PC-9 (cell line): ENCODE results near the gene COL4A2. TPM values are rescaled to one million over a fixed set of nuclear protein-coding genes. Genes with fewer than 3 reads are reported as not detected.

ENCODE experiments used
- BruUV-seq: library from RNA; stranded (reverse); fragments of 400-500 nt; replicated peaks from 2 replicates; lab custom pipeline; 2021; lab: Mats Ljungman, UMichigan
- CTCF ChIA-PET: fragments of 300-600 bp; sonication (Branson Sonifier 250); formaldehyde crosslinking; loops from one replicate; lab custom pipeline; 2022; ENCODE audit warnings: antibody characterized with exemption; lab: Charles Lee
- POLR2A ChIA-PET: fragments of 300-600 bp; sonication (Branson Sonifier 250); formaldehyde crosslinking; loops from one replicate; lab custom pipeline; 2022; ENCODE audit warnings: antibody characterized with exemption; ENCODE audit not compliant: unreplicated experiment; lab: Charles Lee
- DNase-seq, 2 experiments: peaks; one replicate each; pipeline versions ENCODE4 v3.0.0 to v3.0.0-alpha.2; 2015 to 2022; ENCODE audit warnings: mixed read lengths in 1 of 2
- H2AFZ ChIP-seq: fragments of 200-600 bp; sonication (generic); 2 replicates; pipeline ENCODE4 v1.8.1; 2017; ENCODE audit warnings: antibody characterized with exemption
- H3F3A ChIP-seq: fragments of 200-600 bp; sonication (generic); 2 replicates; pipeline ENCODE4 v1.8.1; 2017; ENCODE audit warnings: antibody characterized with exemption, mild to moderate bottlenecking, low read depth; ENCODE audit not compliant: insufficient read depth
- H3K27ac ChIP-seq: fragments of 200-600 bp; sonication (generic); 2 replicates; pipeline ENCODE4 v1.6.1; 2016; ENCODE audit warnings: mixed run types
- H3K27me3 ChIP-seq: fragments of 200-600 bp; sonication (generic); 2 replicates; pipeline ENCODE4 v1.6.1; 2016; ENCODE audit warnings: low read depth, mixed run types; ENCODE audit not compliant: insufficient read depth
- H3K36me3 ChIP-seq: fragments of 200-600 bp; sonication (generic); 2 replicates; pipeline ENCODE4 v1.6.1; 2016; ENCODE audit warnings: low read depth, mixed run types
- H3K4me1 ChIP-seq: fragments of 200-600 bp; sonication (generic); replicated peaks from 2 replicates; pipeline ENCODE4 v1.6.1; 2016; ENCODE audit warnings: mixed run types; ENCODE audit not compliant: insufficient read depth
- H3K4me2 ChIP-seq: fragments of 200-600 bp; sonication (generic); 2 replicates; pipeline ENCODE4 v1.6.1; 2017; ENCODE audit warnings: mixed run types
- H3K4me3 ChIP-seq: fragments of 200-600 bp; sonication (generic); 2 replicates; pipeline ENCODE4 v1.6.1; 2016; ENCODE audit warnings: mixed run types
- H3K79me2 ChIP-seq: fragments of 200-600 bp; sonication (generic); 2 replicates; pipeline ENCODE4 v1.6.1; 2017; ENCODE audit warnings: low read depth, mixed run types
- H3K9me2 ChIP-seq: fragments of 200-600 bp; sonication (generic); 2 replicates; pipeline ENCODE4 v1.8.1; 2017; ENCODE audit warnings: mild to moderate bottlenecking; ENCODE audit not compliant: insufficient read depth
- H3K9me3 ChIP-seq: fragments of 200-600 bp; sonication (generic); 2 replicates; pipeline ENCODE4 v1.8.1; 2016; ENCODE audit warnings: low read depth; ENCODE audit not compliant: insufficient read depth
- H4K20me1 ChIP-seq: fragments of 200-600 bp; sonication (generic); 2 replicates; pipeline ENCODE4 v1.8.1; 2017; ENCODE audit not compliant: insufficient read depth
- EZH2 ChIP-seq: fragments of 200-600 bp; sonication (generic); IDR thresholded peaks from 2 replicates; pipeline ENCODE4 v1.8.0; 2017; ENCODE audit warnings: antibody characterized with exemption, low read depth
- intact Hi-C: fragments of 100-400 bp; cut with micrococcal nuclease; formaldehyde crosslinking; loops from one replicate; pipeline ENCODE4 v1.10.0; 2022; ENCODE audit not compliant: unreplicated experiment
- total RNA-seq: library from RNA; stranded (reverse); gene quantifications from 2 replicates; pipeline ENCODE4 v1.2.3, GENCODE V29; 2021
- TF ChIP-seq, protein P1 (sequence below): fragments of 200-600 bp; sonication (generic); conservative IDR thresholded peaks from 2 replicates; pipeline ENCODE4 v1.6.1; 2017; ENCODE audit warnings: mixed run types, antibody characterized with exemption, mild to moderate bottlenecking, moderate library complexity

COL4A2 gene
- total RNA-seq, 1 experiment from 2014 or later: 1.2 TPM

DNA sequence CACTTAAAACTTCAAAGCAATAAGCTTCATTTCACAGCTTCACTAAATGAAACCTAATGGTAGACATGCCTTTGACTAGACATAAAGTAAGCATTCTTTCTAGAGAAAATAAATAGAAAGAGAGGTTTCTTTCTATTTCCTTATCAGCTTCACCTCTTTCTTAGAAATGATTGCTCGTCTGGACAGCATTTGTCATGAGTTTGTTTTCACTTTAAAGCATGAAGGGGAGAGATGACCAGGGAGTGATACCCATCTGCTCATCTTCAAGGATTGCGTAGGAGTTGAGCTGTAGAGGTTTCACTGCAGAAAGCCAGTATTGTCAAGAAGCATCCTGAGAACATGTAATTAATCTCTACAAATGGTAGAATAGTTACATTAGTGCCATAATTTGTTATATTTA is 61.3 kb downstream of the COL4A2 start:
- Histone ChIP-seq H2AFZ (no peak overlapping the region), H3K27ac (no peak overlapping the region), H3K4me3 (no peak overlapping the region), H3K79me2 (no peaks in the 10 kb centered on the region), H3F3A (no peaks in the 10 kb centered on the region), H3K36me3 (no peaks in the 10 kb centered on the region), H3K4me1 (0 out of 2 replicates have a peak, but pooled peaks cover 15% of the 10 kb centered on the region), H4K20me1 (no peaks in the 10 kb centered on the region), H3K9me2 (0 out of 2 replicates have a peak, but pooled peaks cover 3% of the 10 kb centered on the region), H3K27me3 (no peaks in the 10 kb centered on the region), H3K9me3 (no peaks in the 10 kb centered on the region), H3K4me2 (no peak overlapping the region)
- no TSS peak for BruUV-seq
- no peak for DNase-seq
- intact Hi-C loops: no loop called here
- CTCF ChIA-PET: no interaction called here
- POLR2A ChIA-PET: no interaction called here
- TF ChIP-seq EZH2: no peak
- TF ChIP-seq, protein P1, sequence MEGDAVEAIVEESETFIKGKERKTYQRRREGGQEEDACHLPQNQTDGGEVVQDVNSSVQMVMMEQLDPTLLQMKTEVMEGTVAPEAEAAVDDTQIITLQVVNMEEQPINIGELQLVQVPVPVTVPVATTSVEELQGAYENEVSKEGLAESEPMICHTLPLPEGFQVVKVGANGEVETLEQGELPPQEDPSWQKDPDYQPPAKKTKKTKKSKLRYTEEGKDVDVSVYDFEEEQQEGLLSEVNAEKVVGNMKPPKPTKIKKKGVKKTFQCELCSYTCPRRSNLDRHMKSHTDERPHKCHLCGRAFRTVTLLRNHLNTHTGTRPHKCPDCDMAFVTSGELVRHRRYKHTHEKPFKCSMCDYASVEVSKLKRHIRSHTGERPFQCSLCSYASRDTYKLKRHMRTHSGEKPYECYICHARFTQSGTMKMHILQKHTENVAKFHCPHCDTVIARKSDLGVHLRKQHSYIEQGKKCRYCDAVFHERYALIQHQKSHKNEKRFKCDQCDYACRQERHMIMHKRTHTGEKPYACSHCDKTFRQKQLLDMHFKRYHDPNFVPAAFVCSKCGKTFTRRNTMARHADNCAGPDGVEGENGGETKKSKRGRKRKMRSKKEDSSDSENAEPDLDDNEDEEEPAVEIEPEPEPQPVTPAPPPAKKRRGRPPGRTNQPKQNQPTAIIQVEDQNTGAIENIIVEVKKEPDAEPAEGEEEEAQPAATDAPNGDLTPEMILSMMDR: no peak

DNA sequence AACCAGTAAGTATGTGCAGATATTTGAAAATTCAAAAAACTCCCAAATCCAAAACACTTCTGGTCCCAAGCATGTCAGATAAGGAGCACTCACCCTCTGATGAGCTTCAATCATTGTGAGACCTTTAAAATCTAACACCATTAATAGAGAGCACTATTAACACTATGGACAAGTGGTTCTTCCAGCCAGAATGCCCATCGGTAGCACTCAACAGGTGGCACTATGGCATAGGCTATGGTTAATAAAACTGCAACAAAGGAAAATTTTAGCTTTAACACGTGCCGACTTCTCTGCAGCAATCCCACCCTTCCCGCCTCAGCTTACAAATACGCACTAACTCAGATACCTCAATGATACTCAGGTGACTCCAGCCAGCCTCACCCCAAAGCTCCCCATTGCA is 62.3 kb downstream of the COL4A2 start:
- no peak for TF ChIP-seq EZH2
- TF ChIP-seq, protein P1: no peak
- no peak overlapping the region for H3K4me3 ChIP-seq
- no peak overlapping the region for H2AFZ ChIP-seq
- intact Hi-C loops: no loop called here
- H3F3A ChIP-seq: no peaks in the 10 kb centered on the region
- H3K27me3 ChIP-seq: no peaks in the 10 kb centered on the region
- no peaks in the 10 kb centered on the region for H3K79me2 ChIP-seq
- no peak overlapping the region for H3K27ac ChIP-seq
- CTCF ChIA-PET: no interaction called here
- 0 out of 2 replicates have a peak, but pooled peaks cover 15% of the 10 kb centered on the region for H3K4me1 ChIP-seq
- no peak overlapping the region for H3K4me2 ChIP-seq
- no TSS peak for BruUV-seq
- H4K20me1 ChIP-seq: no peaks in the 10 kb centered on the region
- POLR2A ChIA-PET: interaction anchor here (0.5 kb wide), 1 partner anchor 322 kb away, joined by 4 read pairs; no protein-coding TSS in a partner anchor
- no peaks in the 10 kb centered on the region for H3K9me3 ChIP-seq
- H3K36me3 ChIP-seq: no peaks in the 10 kb centered on the region
- DNase-seq: no peak
- 0 out of 2 replicates have a peak, but pooled peaks cover 3% of the 10 kb centered on the region for H3K9me2 ChIP-seq

DNA sequence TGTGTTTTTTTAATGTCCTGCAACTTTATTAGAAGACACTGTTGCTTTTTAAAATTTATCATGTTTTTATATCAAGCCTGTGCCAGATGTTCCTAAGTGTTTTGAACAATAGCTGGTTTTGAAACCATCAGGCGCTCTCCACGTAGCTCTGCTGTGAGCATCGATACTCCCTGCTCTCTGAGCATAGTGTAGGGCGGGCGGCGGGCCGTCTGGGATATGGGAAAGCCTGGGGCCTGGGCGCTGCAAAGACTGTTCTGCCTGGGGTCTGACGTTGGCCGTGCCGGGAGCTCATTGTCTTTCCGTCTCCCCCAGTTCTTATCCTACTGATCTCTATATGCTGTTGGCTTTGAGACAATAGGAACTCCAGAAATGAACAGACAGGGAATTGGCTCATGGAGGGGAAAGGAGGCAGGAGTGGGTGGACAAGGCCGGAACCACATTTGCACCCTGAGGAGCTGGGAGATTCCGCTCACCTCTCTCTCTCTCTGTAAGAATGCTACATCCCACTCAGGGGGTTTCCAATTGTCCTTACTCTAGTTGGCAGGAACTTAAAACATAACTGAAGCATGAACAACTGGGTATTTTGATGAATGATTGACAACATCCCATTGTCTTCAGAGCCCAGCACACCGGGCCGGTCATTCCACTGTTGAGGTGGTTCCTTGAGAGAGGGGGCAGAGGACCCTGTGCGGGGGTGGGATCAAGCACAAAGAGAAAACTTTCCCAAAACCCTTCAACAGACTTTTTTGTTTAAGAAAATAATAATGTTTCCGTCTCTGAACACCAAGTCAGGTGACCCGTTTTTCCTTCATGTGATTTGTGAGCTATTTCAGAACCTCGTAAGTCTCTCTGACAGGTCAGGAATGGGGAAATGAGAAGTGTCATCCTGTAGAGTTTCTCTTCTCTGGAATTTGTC is 64.7 kb downstream of the COL4A2 start:
- H3K4me2 ChIP-seq: no peak overlapping the region
- 0 out of 2 replicates have a peak, but pooled peaks cover 12% of the 10 kb centered on the region for H3K4me1 ChIP-seq
- H3K79me2 ChIP-seq: no peaks in the 10 kb centered on the region
- H3F3A ChIP-seq: no peaks in the 10 kb centered on the region
- ChIA-PET CTCF (no interaction called here), POLR2A (interaction anchor here (0.8 kb wide), 1 partner anchor 48 kb away, joined by 6 read pairs; no protein-coding TSS in a partner anchor)
- 0 out of 2 replicates have a peak, but pooled peaks cover 3% of the 10 kb centered on the region for H3K9me2 ChIP-seq
- H3K9me3 ChIP-seq: no peaks in the 10 kb centered on the region
- H4K20me1 ChIP-seq: no peaks in the 10 kb centered on the region
- BruUV-seq: no TSS peak
- no peak overlapping the region for H2AFZ ChIP-seq
- H3K27ac ChIP-seq: no peak overlapping the region
- no peak for TF ChIP-seq EZH2
- TF ChIP-seq, protein P1: no peak
- no peak overlapping the region for H3K4me3 ChIP-seq
- H3K27me3 ChIP-seq: no peaks in the 10 kb centered on the region
- no peak for DNase-seq
- no peaks in the 10 kb centered on the region for H3K36me3 ChIP-seq
- intact Hi-C loops: no loop called here
